Common myeloid progenitor, CD34-positive (primary cell): ENCODE measurements around the gene CCDC73.
A peak's percentile ranks its signal among the peaks of the same experiment; 100 is the strongest.

Experiments
- CTCF ChIA-PET: fragments of 350-600 bp; sonication (Branson Sonifier 250); formaldehyde crosslinking; loops from one replicate; lab custom pipeline; 2021; ENCODE audit warnings: antibody characterized with exemption; lab: Charles Lee
- POLR2A ChIA-PET: fragments of 350-600 bp; sonication (Branson Sonifier 250); formaldehyde crosslinking; loops from one replicate; lab custom pipeline; 2021; ENCODE audit warnings: antibody characterized with exemption; lab: Charles Lee
- DNase-seq, 3 donors: peaks; one replicate each; pipeline versions ENCODE4 v3.0.0 to v3.0.0-alpha.2; 2013
- H3K27ac ChIP-seq, 2 experiments: 1 replicate in 1 of 2; 2 replicates in 1 of 2; pipeline ENCODE4 v1.7.0; 2013; ENCODE audit warnings: inconsistent platforms in 2 of 2, low read length in 2 of 2, mild to moderate bottlenecking in 2 of 2, low read depth in 1 of 2, moderate library complexity in 1 of 2; ENCODE audit not compliant: severe bottlenecking in 2 of 2, insufficient read depth in 1 of 2, poor library complexity in 1 of 2
- H3K27me3 ChIP-seq, 5 experiments: replicated peaks in 2 of 5; 1 replicate in 3 of 5; 2 replicates in 2 of 5; pipeline versions ENCODE4 v1.6.1 to v1.7.0; 2013; ENCODE audit warnings: low read length in 4 of 5, mild to moderate bottlenecking in 2 of 5, moderate library complexity in 2 of 5, inconsistent platforms in 1 of 5; ENCODE audit not compliant: insufficient read depth in 5 of 5, control insufficient read depth in 4 of 5
- H3K36me3 ChIP-seq, 4 experiments: 1 replicate in 2 of 4; 2 replicates in 2 of 4; pipeline versions ENCODE4 v1.6.1 to v1.7.0; 2013; ENCODE audit warnings: low read length in 3 of 4, control low read depth in 1 of 4, mild to moderate bottlenecking in 1 of 4; ENCODE audit not compliant: control insufficient read depth in 4 of 4, insufficient read depth in 4 of 4
- H3K4me1 ChIP-seq, 4 experiments: 1 replicate in 3 of 4; 2 replicates in 1 of 4; pipeline versions ENCODE4 v1.6.1 to v1.7.1; 2013; ENCODE audit warnings: low read length in 3 of 4, mild to moderate bottlenecking in 3 of 4, control low read depth in 1 of 4, inconsistent platforms in 1 of 4, moderate library complexity in 1 of 4; ENCODE audit not compliant: control insufficient read depth in 4 of 4, insufficient read depth in 4 of 4; ENCODE audit errors: control extremely low read depth in 1 of 4
- H3K4me3 ChIP-seq, 7 experiments: 1 replicate in 4 of 7; 2 replicates in 3 of 7; pipeline versions ENCODE4 v1.5.1 to v1.7.0; 2013; ENCODE audit warnings: mild to moderate bottlenecking in 7 of 7, low read length in 6 of 7, moderate library complexity in 6 of 7, inconsistent platforms in 2 of 7, low read depth in 2 of 7, control low read depth in 1 of 7; ENCODE audit not compliant: insufficient read depth in 4 of 7, control insufficient read depth in 1 of 7; ENCODE audit errors: extremely low read depth in 1 of 7
- H3K9me3 ChIP-seq, 5 experiments: 1 replicate in 4 of 5; 2 replicates in 1 of 5; pipeline versions ENCODE4 v1.6.1 to v1.7.1; 2013; ENCODE audit warnings: low read length in 4 of 5, mild to moderate bottlenecking in 2 of 5, inconsistent platforms in 1 of 5, low read depth in 1 of 5, moderate library complexity in 1 of 5; ENCODE audit not compliant: control insufficient read depth in 4 of 5, insufficient read depth in 2 of 5; ENCODE audit errors: control extremely low read depth in 1 of 5
- whole genome bisulfite sequencing: methylation state at CpG from one replicate; pipeline ENCODE4 v1.1.5; 2013; ENCODE audit not compliant: insufficient coverage; 5-methylcytosine and 5-hydroxymethylcytosine counted together

CCDC73 gene

GRCh38 chr11:32817181-32817851 lies 22.9 kb upstream of the CCDC73 start:
- POLR2A ChIA-PET, result no interaction called here
- DNase-seq, result no peak
- CTCF ChIA-PET, result no interaction called here
- no peaks in the 10 kb centered on the region for H3K9me3 ChIP-seq
- H3K36me3 ChIP-seq, result no peaks in the 10 kb centered on the region
- 100% methylated on average over 2 of the region's 4 CpGs for WGBS
- no peak overlapping the region for H3K27ac ChIP-seq
- no peak overlapping the region for H3K4me3 ChIP-seq
- H3K27me3 ChIP-seq, result no peaks in the 10 kb centered on the region
- H3K4me1 ChIP-seq, result peaks cover 0 to 3% (median 0%) of the 10 kb centered on the region in 4 experiments

- Histone ChIP-seq H3K27me3 (no peaks in the 10 kb centered on the region), H3K9me3 (no peaks in the 10 kb centered on the region), H3K4me1 (no peaks in the 10 kb centered on the region), H3K4me3 (no peak overlapping the region), H3K27ac (no peak overlapping the region), H3K36me3 (no peaks in the 10 kb centered on the region)
- CTCF ChIA-PET, result interaction anchor here (0.8 to 2.1 kb wide), 14 partner anchors 11 to 260 kb away, joined by 3 to 11 read pairs (median 4); partner anchors contain the start of gene DEPDC7
- DNase-seq, result peak; percentile 65 to 84 (median 77)
- WGBS, result 0% methylated on average over 2 of the region's 3 CpGs
- POLR2A ChIA-PET, result no interaction called here
Measured at GRCh38 chr11:32809313-32809712, 14.9 kb upstream of the CCDC73 start.

- Histone ChIP-seq H3K4me1 (peaks cover 0 to 5% (median 0%) of the 10 kb centered on the region in 4 experiments), H3K4me3 (no peak overlapping the region), H3K36me3 (no peaks in the 10 kb centered on the region), H3K27me3 (no peaks in the 10 kb centered on the region), H3K9me3 (no peaks in the 10 kb centered on the region), H3K27ac (no peak overlapping the region)
- WGBS, result no CpG with 5 or more reads among the region's 3 CpGs
- no peak for DNase-seq
- CTCF ChIA-PET, result interaction anchor here (1.0 to 2.2 kb wide), 3 partner anchors 11 to 80 kb away, joined by 3 to 6 read pairs (median 3); no protein-coding TSS in a partner anchor
- POLR2A ChIA-PET, result no interaction called here
Measured at GRCh38 chr11:32796425-32796824, 2.0 kb upstream of the CCDC73 start.

GRCh38 chr11:32792948-32793475 lies 1.4 kb downstream of the CCDC73 start:
- no peaks in the 10 kb centered on the region for H3K9me3 ChIP-seq
- H3K27ac ChIP-seq, result no peak overlapping the region
- POLR2A ChIA-PET, result no interaction called here
- peaks cover 0 to 5% (median 0%) of the 10 kb centered on the region in 4 experiments for H3K4me1 ChIP-seq
- peak; percentile 53 to 70 (median 61) for DNase-seq
- peak overlapping the region in 5 of 7 experiments; percentile 20 to 68 (median 51) for H3K4me3 ChIP-seq
- whole genome bisulfite sequencing, result 17% methylated on average over 7 of the region's 13 CpGs
- H3K36me3 ChIP-seq, result no peaks in the 10 kb centered on the region
- CTCF ChIA-PET, result interaction anchor here (0.9 to 3.3 kb wide), 8 partner anchors 10 to 88 kb away, joined by 3 to 16 read pairs (median 4); no protein-coding TSS in a partner anchor
- H3K27me3 ChIP-seq, result no peaks in the 10 kb centered on the region

- WGBS, result 40% methylated on average over 1 of the region's 6 CpGs
- DNase-seq, result no peak
- Histone ChIP-seq H3K4me3 (peak overlapping the region in 2 of 7 experiments; percentile 20 to 68), H3K27me3 (no peaks in the 10 kb centered on the region), H3K4me1 (peaks cover 0 to 5% (median 0%) of the 10 kb centered on the region in 4 experiments), H3K36me3 (no peaks in the 10 kb centered on the region), H3K27ac (no peak overlapping the region), H3K9me3 (no peaks in the 10 kb centered on the region)
- POLR2A ChIA-PET, result no interaction called here
- CTCF ChIA-PET, result interaction anchor here (0.7 to 3.3 kb wide), 13 partner anchors 11 to 473 kb away, joined by 3 to 16 read pairs (median 4); no protein-coding TSS in a partner anchor
Measured at GRCh38 chr11:32792111-32792947, 2.1 kb downstream of the CCDC73 start.

GRCh38 chr11:32790916-32791315 lies 3.5 kb downstream of the CCDC73 start:
- WGBS, result 80% methylated on average over 1 of the region's 1 CpG
- no peaks in the 10 kb centered on the region for H3K9me3 ChIP-seq
- no peak overlapping the region for H3K4me3 ChIP-seq
- CTCF ChIA-PET, result interaction anchor here (1.1 to 3.3 kb wide), 5 partner anchors 19 to 77 kb away, joined by 3 to 16 read pairs (median 9); no protein-coding TSS in a partner anchor
- DNase-seq, result no peak
- H3K27ac ChIP-seq, result no peak overlapping the region
- POLR2A ChIA-PET, result interaction anchor here (0.6 kb wide), 1 partner anchor 485 kb away, joined by 3 read pairs; no protein-coding TSS in a partner anchor
- no peaks in the 10 kb centered on the region for H3K36me3 ChIP-seq
- H3K27me3 ChIP-seq, result no peaks in the 10 kb centered on the region
- peaks cover 0 to 5% (median 0%) of the 10 kb centered on the region in 4 experiments for H3K4me1 ChIP-seq
